ENCODE results near the gene MYBPH. TPM values are rescaled to one million over a fixed set of nuclear protein-coding genes. Genes with fewer than 3 reads are reported as not detected.

MYBPH gene
- polyA plus RNA-seq, 3 donors, result 0.04 to 0.52 (median 0.16) TPM

GRCh38 chr1:203146537-203146936 is 29.1 kb downstream of the MYBPH start:
- no peak for DNase-seq
- WGBS (ENCODE audit: insufficient coverage), result 100% methylated on average over 7 of the region's 7 CpGs
- no peak overlapping the region for H2AFZ ChIP-seq (ENCODE audit: insufficient read depth, low read depth, low read length, poor library complexity, severe bottlenecking)
- H4K20me1 ChIP-seq (ENCODE audit: insufficient read depth, low read length), result no peaks in the 10 kb centered on the region
- Mint-ChIP-seq H3K36me3 (no peaks in the 10 kb centered on the region), H3K27me3 (ENCODE audit: low read depth in 3 of 3) (peaks cover 8 to 24% (median 10%) of the 10 kb centered on the region in 3 donors), H3K9me3 (no peaks in the 10 kb centered on the region), H3K4me1 (peaks cover 3% of the 10 kb centered on the region), H3K27ac (no peak overlapping the region), H3K4me3 (no peak overlapping the region)
- no peak overlapping the region for H3K4me2 ChIP-seq (replicated peaks; ENCODE audit: extremely low read depth, low read length, poor library complexity, severe bottlenecking)
- H3K27me3 ChIP-seq (ENCODE audit: control insufficient read depth in 2 of 2, insufficient read depth in 2 of 2, low read length in 2 of 2), result peaks cover 0 to 4% of the 10 kb centered on the region in 2 donors
- H3K9me3 ChIP-seq (replicated peaks in 1 of 2; ENCODE audit: control insufficient read depth in 1 of 2, insufficient read depth in 1 of 2, low read length in 2 of 2), result peaks cover 0 to 2% of the 10 kb centered on the region in 2 donors
- intact Hi-C loops (cut with micrococcal nuclease), result no loop called here
- no peak for TF ChIP-seq CTCF (IDR thresholded peaks at IDR 0.05)
- H3K79me2 ChIP-seq (ENCODE audit: insufficient read depth, low read length), result no peaks in the 10 kb centered on the region
- H3K4me3 ChIP-seq (replicated peaks in 1 of 3; ENCODE audit: low read depth in 2 of 3, low read length in 3 of 3), result no peak overlapping the region
- no peak overlapping the region for H3K9ac ChIP-seq (ENCODE audit: insufficient read depth, low read length, poor library complexity, severe bottlenecking)
- H3K4me1 ChIP-seq (ENCODE audit: control insufficient read depth in 1 of 2, insufficient read depth in 2 of 2, low read length in 2 of 2), result no peaks in the 10 kb centered on the region
- no peak overlapping the region for H3K27ac ChIP-seq (ENCODE audit: low read depth in 1 of 2, low read length in 2 of 2)
- no peaks in the 10 kb centered on the region for H3K36me3 ChIP-seq (replicated peaks in 1 of 2; ENCODE audit: control insufficient read depth in 1 of 2, insufficient read depth in 2 of 2, low read length in 2 of 2)

- Histone ChIP-seq H4K20me1 (ENCODE audit: insufficient read depth, low read length) (no peaks in the 10 kb centered on the region), H3K79me2 (ENCODE audit: insufficient read depth, low read length) (no peaks in the 10 kb centered on the region), H2AFZ (ENCODE audit: insufficient read depth, low read depth, low read length, poor library complexity, severe bottlenecking) (no peak overlapping the region), H3K4me1 (ENCODE audit: control insufficient read depth in 1 of 2, insufficient read depth in 2 of 2, low read length in 2 of 2) (no peaks in the 10 kb centered on the region), H3K4me3 (replicated peaks in 1 of 3; ENCODE audit: low read depth in 2 of 3, low read length in 3 of 3) (no peak overlapping the region), H3K9ac (ENCODE audit: insufficient read depth, low read length, poor library complexity, severe bottlenecking) (no peak overlapping the region), H3K27me3 (ENCODE audit: control insufficient read depth in 2 of 2, insufficient read depth in 2 of 2, low read length in 2 of 2) (peaks cover 0 to 5% of the 10 kb centered on the region in 2 donors), H3K4me2 (replicated peaks; ENCODE audit: extremely low read depth, low read length, poor library complexity, severe bottlenecking) (no peak overlapping the region), H3K9me3 (replicated peaks in 1 of 2; ENCODE audit: control insufficient read depth in 1 of 2, insufficient read depth in 1 of 2, low read length in 2 of 2) (peaks cover 0 to 2% of the 10 kb centered on the region in 2 donors), H3K27ac (ENCODE audit: low read depth in 1 of 2, low read length in 2 of 2) (no peak overlapping the region), H3K36me3 (replicated peaks in 1 of 2; ENCODE audit: control insufficient read depth in 1 of 2, insufficient read depth in 2 of 2, low read length in 2 of 2) (no peaks in the 10 kb centered on the region)
- Mint-ChIP-seq H3K27ac (no peak overlapping the region), H3K4me1 (peaks cover 3% of the 10 kb centered on the region), H3K27me3 (ENCODE audit: low read depth in 3 of 3) (peaks cover 8 to 24% (median 9%) of the 10 kb centered on the region in 3 donors), H3K4me3 (no peak overlapping the region), H3K9me3 (no peaks in the 10 kb centered on the region), H3K36me3 (no peaks in the 10 kb centered on the region)
- no peak for TF ChIP-seq CTCF (IDR thresholded peaks at IDR 0.05)
- no CpG with 5 or more reads among the region's 2 CpGs for WGBS (ENCODE audit: insufficient coverage)
- intact Hi-C loops (cut with micrococcal nuclease), result no loop called here
- no peak for DNase-seq
Observed at GRCh38 chr1:203146042-203146369, 29.6 kb downstream of the MYBPH start.
